Measurements from ENCODE around the gene TTC7B.

The TTC7B gene

DNA sequence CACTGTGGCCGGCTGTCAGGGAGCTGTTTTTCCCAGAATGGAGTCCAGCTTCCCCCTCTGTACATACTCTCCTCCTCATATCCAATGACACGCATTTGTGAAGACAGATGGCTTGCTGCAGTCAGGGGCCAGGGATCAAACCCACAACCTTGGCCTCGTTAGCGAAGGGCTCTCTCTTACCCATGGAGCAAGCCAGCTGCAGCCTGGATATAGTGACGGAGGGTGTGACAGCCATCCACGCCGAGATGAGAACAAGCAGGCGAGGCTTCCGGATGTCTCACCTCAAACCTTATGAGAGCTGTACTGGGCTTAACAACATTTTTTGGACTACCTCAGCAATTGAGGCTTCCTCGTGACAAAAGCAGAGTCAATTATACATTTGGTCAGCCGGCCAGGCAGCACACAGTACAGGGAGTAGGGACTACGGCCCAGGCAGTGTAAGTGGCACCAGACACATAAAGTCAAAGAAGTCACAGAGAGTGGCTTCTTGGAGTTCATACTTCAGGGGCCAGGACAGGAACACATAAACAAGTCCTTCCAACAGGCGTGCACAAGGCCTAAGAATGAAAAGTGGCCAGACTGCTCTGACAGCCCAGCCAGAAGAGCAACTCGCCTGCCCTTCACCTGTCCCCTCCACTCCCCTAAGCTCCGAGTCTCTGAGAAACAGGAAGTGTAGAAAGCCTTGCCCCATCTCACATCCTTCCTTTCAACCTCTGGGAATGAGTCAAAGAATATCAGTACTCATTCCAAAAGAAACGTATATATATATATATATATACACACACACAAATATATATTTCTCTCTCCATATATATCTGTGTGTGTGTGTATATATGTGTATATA is 115.1 kb downstream of the TTC7B start:
- Histone ChIP-seq H3K79me2 (ENCODE audit: insufficient read depth, low read length) (no peaks in the 10 kb centered on the region), H3K36me3 (ENCODE audit: insufficient read depth, low read length) (no peaks in the 10 kb centered on the region), H3K4me1 (ENCODE audit: insufficient read depth, low read length, severe bottlenecking) (peaks cover 8% of the 10 kb centered on the region), H3K27me3 (ENCODE audit: insufficient read depth, low read length) (no peaks in the 10 kb centered on the region), H3K27ac (ENCODE audit: low read depth, low read length, poor library complexity, severe bottlenecking) (no peak overlapping the region), H2AFZ (ENCODE audit: low read length) (no peak overlapping the region), H4K20me1 (ENCODE audit: insufficient read depth, low read length) (no peaks in the 10 kb centered on the region), H3F3A (ENCODE audit: insufficient read depth, low read length) (no peaks in the 10 kb centered on the region), H3K4me2 (ENCODE audit: low read length) (no peak overlapping the region), H3K9me3 (ENCODE audit: low read length) (no peaks in the 10 kb centered on the region), H3K9ac (ENCODE audit: low read length) (no peak overlapping the region), H3K4me3 (ENCODE audit: low read depth, low read length, poor library complexity, severe bottlenecking) (no peak overlapping the region), H3K9me2 (ENCODE audit: low read depth, low read length) (no peaks in the 10 kb centered on the region)
- TF ChIP-seq EZH2 (IDR thresholded peaks at IDR 0.05; ENCODE audit: borderline replicate concordance, low read length) (no peak), CTCF (IDR thresholded peaks at IDR 0.05; ENCODE audit: low read length) (no peak)

DNA sequence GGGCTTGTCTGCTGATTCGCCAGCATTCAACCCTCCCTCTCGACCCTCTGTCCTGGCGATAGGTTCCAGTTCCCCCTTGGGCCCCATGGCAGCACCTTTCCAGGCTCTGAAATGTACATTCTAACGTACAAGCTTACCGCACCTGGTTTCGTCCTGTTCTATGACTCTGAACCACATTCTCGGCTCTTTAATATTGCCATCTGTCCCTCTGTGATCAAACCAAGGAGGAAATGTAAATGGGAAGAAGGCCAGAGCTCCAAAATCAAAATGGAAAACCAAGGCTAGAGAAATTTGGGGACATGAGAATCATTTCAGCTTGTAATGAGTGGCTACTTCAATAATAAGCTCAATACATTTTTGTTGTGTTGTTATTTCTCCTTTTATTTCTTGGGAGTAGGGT is 117.2 kb downstream of the TTC7B start:
- no peaks in the 10 kb centered on the region for H3K27me3 ChIP-seq (ENCODE audit: insufficient read depth, low read length)
- no peak overlapping the region for H3K4me3 ChIP-seq (ENCODE audit: low read depth, low read length, poor library complexity, severe bottlenecking)
- H3K9me3 ChIP-seq (ENCODE audit: low read length), result no peaks in the 10 kb centered on the region
- no peak for TF ChIP-seq CTCF (IDR thresholded peaks at IDR 0.05; ENCODE audit: low read length)
- no peak for TF ChIP-seq EZH2 (IDR thresholded peaks at IDR 0.05; ENCODE audit: borderline replicate concordance, low read length)
- no peak overlapping the region for H3K9ac ChIP-seq (ENCODE audit: low read length)
- H3K4me2 ChIP-seq (ENCODE audit: low read length), result no peak overlapping the region
- no peaks in the 10 kb centered on the region for H3K79me2 ChIP-seq (ENCODE audit: insufficient read depth, low read length)
- H2AFZ ChIP-seq (ENCODE audit: low read length), result no peak overlapping the region
- peaks cover 13% of the 10 kb centered on the region for H3K4me1 ChIP-seq (ENCODE audit: insufficient read depth, low read length, severe bottlenecking)
- no peak overlapping the region for H3K27ac ChIP-seq (ENCODE audit: low read depth, low read length, poor library complexity, severe bottlenecking)
- H3K36me3 ChIP-seq (ENCODE audit: insufficient read depth, low read length), result no peaks in the 10 kb centered on the region
- H4K20me1 ChIP-seq (ENCODE audit: insufficient read depth, low read length), result no peaks in the 10 kb centered on the region
- H3F3A ChIP-seq (ENCODE audit: insufficient read depth, low read length), result no peaks in the 10 kb centered on the region
- no peaks in the 10 kb centered on the region for H3K9me2 ChIP-seq (ENCODE audit: low read depth, low read length)

- TF ChIP-seq CTCF (IDR thresholded peaks at IDR 0.05; ENCODE audit: low read length) (no peak), EZH2 (IDR thresholded peaks at IDR 0.05; ENCODE audit: borderline replicate concordance, low read length) (no peak)
- no peaks in the 10 kb centered on the region for H3K9me2 ChIP-seq (ENCODE audit: low read depth, low read length)
- no peaks in the 10 kb centered on the region for H3F3A ChIP-seq (ENCODE audit: insufficient read depth, low read length)
- no peaks in the 10 kb centered on the region for H3K36me3 ChIP-seq (ENCODE audit: insufficient read depth, low read length)
- H3K4me2 ChIP-seq (ENCODE audit: low read length), result no peak overlapping the region
- no peak overlapping the region for H2AFZ ChIP-seq (ENCODE audit: low read length)
- H3K4me3 ChIP-seq (ENCODE audit: low read depth, low read length, poor library complexity, severe bottlenecking), result no peak overlapping the region
- H3K9me3 ChIP-seq (ENCODE audit: low read length), result no peaks in the 10 kb centered on the region
- peaks cover 13% of the 10 kb centered on the region for H3K4me1 ChIP-seq (ENCODE audit: insufficient read depth, low read length, severe bottlenecking)
- no peak overlapping the region for H3K9ac ChIP-seq (ENCODE audit: low read length)
- no peak overlapping the region for H3K27ac ChIP-seq (ENCODE audit: low read depth, low read length, poor library complexity, severe bottlenecking)
- H4K20me1 ChIP-seq (ENCODE audit: insufficient read depth, low read length), result no peaks in the 10 kb centered on the region
- no peaks in the 10 kb centered on the region for H3K79me2 ChIP-seq (ENCODE audit: insufficient read depth, low read length)
- H3K27me3 ChIP-seq (ENCODE audit: insufficient read depth, low read length), result no peaks in the 10 kb centered on the region
These were observed 117.8 kb downstream of the TTC7B start for GRCh38 chr14:90698379-90698869.
